Measurements from ENCODE around the gene RERE.

The RERE gene

GRCh38 chr1:8538502-8538901 is 278.9 kb downstream of the RERE start:
- Histone ChIP-seq H4K12ac (ENCODE audit: low read depth, low read length) (no peak overlapping the region), H3K4me3 (ENCODE audit: low read depth, low read length) (no peak overlapping the region), H3K79me2 (ENCODE audit: control insufficient read depth, insufficient read depth, low read length, poor library complexity) (peaks cover 2% of the 10 kb centered on the region), H2BK120ac (ENCODE audit: insufficient read depth, low read length, poor library complexity) (no peak overlapping the region), H3K4me1 (ENCODE audit: control insufficient read depth in 1 of 2, insufficient read depth in 2 of 2, low read length in 2 of 2) (no peaks in the 10 kb centered on the region), H2BK12ac (ENCODE audit: low read length) (no peak overlapping the region), H4K91ac (ENCODE audit: low read depth, low read length) (no peak overlapping the region), H3K4me2 (ENCODE audit: low read length) (no peak overlapping the region), H4K8ac (ENCODE audit: low read depth, low read length) (no peak overlapping the region), H2AFZ (ENCODE audit: insufficient read depth, low read length, poor library complexity) (no peak overlapping the region), H3K27me3 (ENCODE audit: insufficient read depth, low read length) (no peaks in the 10 kb centered on the region), H3K36me3 (ENCODE audit: control insufficient read depth in 1 of 2, insufficient read depth in 2 of 2, low read length in 2 of 2) (peaks cover 5 to 9% of the 10 kb centered on the region in 2 experiments), H3K14ac (ENCODE audit: low read length) (no peak overlapping the region), H3K79me1 (ENCODE audit: low read length) (no peaks in the 10 kb centered on the region), H3K27ac (ENCODE audit: low read depth, low read length) (no peak overlapping the region), H3K23ac (ENCODE audit: low read length) (no peak overlapping the region), H3K9me3 (ENCODE audit: insufficient read depth, low read depth, low read length) (no peaks in the 10 kb centered on the region), H3K18ac (ENCODE audit: low read length) (no peak overlapping the region), H2AK5ac (ENCODE audit: low read length) (no peak overlapping the region), H2BK5ac (ENCODE audit: low read depth, low read length, poor library complexity) (no peak overlapping the region), H3K9ac (ENCODE audit: low read length) (no peak overlapping the region), H3K4ac (ENCODE audit: low read depth, low read length) (no peak overlapping the region)
- no peak for DNase-seq
- WGBS (ENCODE audit: extremely low coverage, insufficient coverage, insufficient read length): no CpG with 5 or more reads among the region's 3 CpGs

- WGBS (ENCODE audit: extremely low coverage, insufficient coverage, insufficient read length): no CpG with 5 or more reads among the region's 2 CpGs
- Histone ChIP-seq H3K14ac (ENCODE audit: low read length) (no peak overlapping the region), H3K27me3 (ENCODE audit: insufficient read depth, low read length) (no peaks in the 10 kb centered on the region), H3K4me1 (ENCODE audit: control insufficient read depth in 1 of 2, insufficient read depth in 2 of 2, low read length in 2 of 2) (no peaks in the 10 kb centered on the region), H3K9me3 (ENCODE audit: insufficient read depth, low read depth, low read length) (no peaks in the 10 kb centered on the region), H2AK5ac (ENCODE audit: low read length) (no peak overlapping the region), H4K12ac (ENCODE audit: low read depth, low read length) (no peak overlapping the region), H3K4me3 (ENCODE audit: low read depth, low read length) (no peak overlapping the region), H3K79me2 (ENCODE audit: control insufficient read depth, insufficient read depth, low read length, poor library complexity) (peaks cover 2% of the 10 kb centered on the region), H3K4me2 (ENCODE audit: low read length) (no peak overlapping the region), H3K9ac (ENCODE audit: low read length) (no peak overlapping the region), H3K27ac (ENCODE audit: low read depth, low read length) (no peak overlapping the region), H4K8ac (ENCODE audit: low read depth, low read length) (no peak overlapping the region), H2BK5ac (ENCODE audit: low read depth, low read length, poor library complexity) (no peak overlapping the region), H2BK120ac (ENCODE audit: insufficient read depth, low read length, poor library complexity) (no peak overlapping the region), H4K91ac (ENCODE audit: low read depth, low read length) (no peak overlapping the region), H3K23ac (ENCODE audit: low read length) (no peak overlapping the region), H2AFZ (ENCODE audit: insufficient read depth, low read length, poor library complexity) (no peak overlapping the region), H2BK12ac (ENCODE audit: low read length) (no peak overlapping the region), H3K36me3 (ENCODE audit: control insufficient read depth in 1 of 2, insufficient read depth in 2 of 2, low read length in 2 of 2) (peaks cover 5 to 9% of the 10 kb centered on the region in 2 experiments), H3K79me1 (ENCODE audit: low read length) (no peaks in the 10 kb centered on the region), H3K18ac (ENCODE audit: low read length) (no peak overlapping the region), H3K4ac (ENCODE audit: low read depth, low read length) (no peak overlapping the region)
- DNase-seq: no peak
Observed at GRCh38 chr1:8537991-8538390, 279.4 kb downstream of the RERE start.

- H4K91ac ChIP-seq (ENCODE audit: low read depth, low read length): no peak overlapping the region
- H4K8ac ChIP-seq (ENCODE audit: low read depth, low read length): no peak overlapping the region
- H3K4me3 ChIP-seq (ENCODE audit: low read depth, low read length): no peak overlapping the region
- H3K18ac ChIP-seq (ENCODE audit: low read length): no peak overlapping the region
- H4K12ac ChIP-seq (ENCODE audit: low read depth, low read length): no peak overlapping the region
- WGBS (ENCODE audit: extremely low coverage, insufficient coverage, insufficient read length): no CpG with 5 or more reads among the region's 2 CpGs
- no peak overlapping the region for H2AK5ac ChIP-seq (ENCODE audit: low read length)
- DNase-seq: no peak
- peaks cover 5 to 6% of the 10 kb centered on the region in 2 experiments for H3K36me3 ChIP-seq (ENCODE audit: control insufficient read depth in 1 of 2, insufficient read depth in 2 of 2, low read length in 2 of 2)
- H3K23ac ChIP-seq (ENCODE audit: low read length): no peak overlapping the region
- H3K4me1 ChIP-seq (ENCODE audit: control insufficient read depth in 1 of 2, insufficient read depth in 2 of 2, low read length in 2 of 2): no peaks in the 10 kb centered on the region
- no peaks in the 10 kb centered on the region for H3K9me3 ChIP-seq (ENCODE audit: insufficient read depth, low read depth, low read length)
- H3K79me1 ChIP-seq (ENCODE audit: low read length): no peaks in the 10 kb centered on the region
- no peak overlapping the region for H2AFZ ChIP-seq (ENCODE audit: insufficient read depth, low read length, poor library complexity)
- H3K9ac ChIP-seq (ENCODE audit: low read length): no peak overlapping the region
- no peaks in the 10 kb centered on the region for H3K27me3 ChIP-seq (ENCODE audit: insufficient read depth, low read length)
- H2BK5ac ChIP-seq (ENCODE audit: low read depth, low read length, poor library complexity): no peak overlapping the region
- no peak overlapping the region for H2BK12ac ChIP-seq (ENCODE audit: low read length)
- H3K14ac ChIP-seq (ENCODE audit: low read length): no peak overlapping the region
- H3K27ac ChIP-seq (ENCODE audit: low read depth, low read length): no peak overlapping the region
- H3K4me2 ChIP-seq (ENCODE audit: low read length): no peak overlapping the region
- H2BK120ac ChIP-seq (ENCODE audit: insufficient read depth, low read length, poor library complexity): no peak overlapping the region
- no peak overlapping the region for H3K4ac ChIP-seq (ENCODE audit: low read depth, low read length)
- peaks cover 2% of the 10 kb centered on the region for H3K79me2 ChIP-seq (ENCODE audit: control insufficient read depth, insufficient read depth, low read length, poor library complexity)
Observed at GRCh38 chr1:8536515-8536914, 280.9 kb downstream of the RERE start.

DNA sequence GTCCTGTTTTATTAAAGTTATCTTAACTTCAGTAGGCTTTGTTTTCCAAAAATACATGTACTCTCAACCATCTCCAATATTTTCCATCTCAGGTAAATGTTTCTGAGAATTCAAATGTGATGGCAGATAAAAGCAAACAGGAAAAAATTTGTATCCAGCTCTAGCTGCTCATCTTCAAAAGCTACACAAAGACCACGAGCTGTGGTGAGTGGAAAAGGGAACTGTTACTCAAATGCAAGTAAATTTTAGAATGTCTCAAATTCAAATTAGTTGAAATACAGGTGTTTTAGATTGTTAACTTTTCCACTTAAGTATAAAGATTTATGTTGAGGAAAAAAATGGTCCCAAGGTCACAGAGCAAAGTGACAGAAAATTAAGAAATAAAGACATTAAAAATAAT is 283.5 kb downstream of the RERE start:
- Histone ChIP-seq H3K9ac (ENCODE audit: low read length) (no peak overlapping the region), H3K4me1 (ENCODE audit: control insufficient read depth in 1 of 2, insufficient read depth in 2 of 2, low read length in 2 of 2) (no peaks in the 10 kb centered on the region), H3K27ac (ENCODE audit: low read depth, low read length) (no peak overlapping the region), H3K9me3 (ENCODE audit: insufficient read depth, low read depth, low read length) (no peaks in the 10 kb centered on the region), H3K14ac (ENCODE audit: low read length) (no peak overlapping the region), H3K36me3 (ENCODE audit: control insufficient read depth in 1 of 2, insufficient read depth in 2 of 2, low read length in 2 of 2) (peaks cover 6 to 7% of the 10 kb centered on the region in 2 experiments), H3K4ac (ENCODE audit: low read depth, low read length) (no peak overlapping the region), H3K4me2 (ENCODE audit: low read length) (no peak overlapping the region), H4K8ac (ENCODE audit: low read depth, low read length) (no peak overlapping the region), H4K12ac (ENCODE audit: low read depth, low read length) (no peak overlapping the region), H2BK120ac (ENCODE audit: insufficient read depth, low read length, poor library complexity) (no peak overlapping the region), H3K23ac (ENCODE audit: low read length) (no peak overlapping the region), H2AFZ (ENCODE audit: insufficient read depth, low read length, poor library complexity) (no peak overlapping the region), H2BK12ac (ENCODE audit: low read length) (no peak overlapping the region), H2AK5ac (ENCODE audit: low read length) (no peak overlapping the region), H3K79me1 (ENCODE audit: low read length) (no peaks in the 10 kb centered on the region), H3K79me2 (ENCODE audit: control insufficient read depth, insufficient read depth, low read length, poor library complexity) (peaks cover 2% of the 10 kb centered on the region), H3K4me3 (ENCODE audit: low read depth, low read length) (no peak overlapping the region), H3K27me3 (ENCODE audit: insufficient read depth, low read length) (no peaks in the 10 kb centered on the region), H2BK5ac (ENCODE audit: low read depth, low read length, poor library complexity) (no peak overlapping the region), H4K91ac (ENCODE audit: low read depth, low read length) (no peak overlapping the region), H3K18ac (ENCODE audit: low read length) (no peak overlapping the region)
- WGBS (ENCODE audit: extremely low coverage, insufficient coverage, insufficient read length): no CpG with 5 or more reads among the region's 1 CpG
- DNase-seq: no peak
